Kidney (tissue), 14 donors: ENCODE measurements around the gene CDYL. TPM values are rescaled to one million over a fixed set of nuclear protein-coding genes. Genes with fewer than 3 reads are reported as not detected.

ENCODE experiments used
- DNase-seq, 5 donors: peaks; one replicate each; pipeline ENCODE4 v3.0.0-alpha.2; 2013 to 2020
- FAIRE-seq: peaks from 2 replicates; lab custom pipeline; 2012; peaks lifted over from hg19 to GRCh38; lab: Jason Lieb, UNC
- H3K27ac ChIP-seq, 2 donors: one replicate each; pipeline ENCODE4 v1.7.0; 2013; ENCODE audit warnings: low read depth in 2 of 2, low read length in 2 of 2, inconsistent platforms in 1 of 2
- H3K27me3 ChIP-seq: one replicate; pipeline ENCODE4 v1.7.1; 2013; ENCODE audit warnings: low read length, inconsistent platforms; ENCODE audit not compliant: control insufficient read depth, insufficient read depth
- H3K36me3 ChIP-seq, 3 donors: one replicate each; pipeline versions ENCODE4 v1.7.0 to v1.7.1; 2013; ENCODE audit warnings: low read length in 3 of 3, control low read depth in 1 of 3, inconsistent platforms in 1 of 3; ENCODE audit not compliant: insufficient read depth in 3 of 3, control insufficient read depth in 2 of 3
- H3K4me1 ChIP-seq, 3 donors: one replicate each; pipeline versions ENCODE4 v1.7.0 to v1.7.1; 2013; ENCODE audit warnings: low read length in 3 of 3, inconsistent platforms in 1 of 3, low read depth in 1 of 3; ENCODE audit not compliant: control insufficient read depth in 2 of 3, insufficient read depth in 2 of 3
- H3K4me3 ChIP-seq, 3 donors: one replicate each; pipeline versions ENCODE4 v1.7.0 to v1.8.1; 2013; ENCODE audit warnings: low read length in 3 of 3, control low read depth in 1 of 3, inconsistent platforms in 1 of 3
- H3K9ac ChIP-seq, 3 donors: one replicate each; pipeline versions ENCODE4 v1.7.0 to v1.7.1; 2013; ENCODE audit warnings: low read length in 3 of 3, control low read depth in 1 of 3, inconsistent platforms in 1 of 3
- H3K9me3 ChIP-seq, 3 donors: one replicate each; pipeline versions ENCODE4 v1.7.0 to v1.7.1; 2013; ENCODE audit warnings: low read length in 3 of 3, control low read depth in 1 of 3, inconsistent platforms in 1 of 3; ENCODE audit not compliant: control insufficient read depth in 2 of 3, insufficient read depth in 1 of 3
- CTCF ChIP-seq: IDR thresholded peaks from 3 replicates; pipeline ENCODE4 v1.5.1; 2012; ENCODE audit warnings: mild to moderate bottlenecking, moderate library complexity, borderline replicate concordance; ENCODE audit not compliant: insufficient read depth; ENCODE audit errors: extremely low read depth
- intact Hi-C: fragments of 100-400 bp; cut with DNase I; formaldehyde crosslinking; loops from one replicate; pipeline ENCODE4 v1.11.1; 2022
- polyA plus RNA-seq: library from polyadenylated mRNA; stranded (reverse); fragments of 350-450 nt; fragmentation: Illumina TruSeq; extraction: RNeasy Lipid Tissue Mini Kit (QIAGEN cat#74804); gene quantifications from one replicate; pipeline ENCODE4 v1.2.3, GENCODE V29; 2014; ENCODE audit warnings: low read depth, low replicate concordance; ENCODE audit not compliant: insufficient read depth
- total RNA-seq: library from RNA; stranded (reverse); fragmentation: NEBNext Ultra II Directional; extraction: Animal tissue kit (Norgen Biotek cat#: 25700); gene quantifications from one replicate; pipeline ENCODE4 v1.2.1, GENCODE V29; 2021
- donor health status: control.
- donor health status: control.
- donor health status: control.
- donor health status: control.
- donor health status: control.
- donor health status: DM: yes; HTN: yes; CAD: no.
- donor health status: Normal renal cell carcinoma (clear cell type).

The CDYL gene
- total and polyA plus RNA-seq, 2 donors from 2014 or later, result 7.4 to 46.8 TPM

- H3K4me1 ChIP-seq, result peaks cover 0 to 7% (median 7%) of the 10 kb centered on the region in 3 donors
- no peak for FAIRE-seq
- H3K9me3 ChIP-seq, result no peaks in the 10 kb centered on the region
- no peak overlapping the region for H3K4me3 ChIP-seq
- H3K27me3 ChIP-seq, result no peaks in the 10 kb centered on the region
- intact Hi-C loops, result no loop called here
- H3K36me3 ChIP-seq, result no peaks in the 10 kb centered on the region
- peak in 3 of 5 donors; percentile 24 to 52 (median 31) for DNase-seq
- no peak overlapping the region for H3K9ac ChIP-seq
- TF ChIP-seq CTCF, result no peak
- no peak overlapping the region for H3K27ac ChIP-seq
Observed at GRCh38 chr6:4788953-4789584, 12.9 kb downstream of the CDYL start.

- intact Hi-C loops, result no loop called here
- no peak overlapping the region for H3K9ac ChIP-seq
- no peaks in the 10 kb centered on the region for H3K9me3 ChIP-seq
- no peak overlapping the region for H3K27ac ChIP-seq
- no peak overlapping the region for H3K4me3 ChIP-seq
- no peaks in the 10 kb centered on the region for H3K27me3 ChIP-seq
- DNase-seq, result no peak
- H3K4me1 ChIP-seq, result peaks cover 0 to 7% (median 7%) of the 10 kb centered on the region in 3 donors
- FAIRE-seq, result no peak
- no peak for TF ChIP-seq CTCF
- H3K36me3 ChIP-seq, result no peaks in the 10 kb centered on the region
Observed at GRCh38 chr6:4790158-4790899, 14.1 kb downstream of the CDYL start.

GRCh38 chr6:4794140-4794707 is 18.0 kb downstream of the CDYL start:
- no peaks in the 10 kb centered on the region for H3K27me3 ChIP-seq
- H3K27ac ChIP-seq, result no peak overlapping the region
- intact Hi-C loops, result no loop called here
- TF ChIP-seq CTCF, result no peak
- DNase-seq, result no peak
- no peak overlapping the region for H3K4me3 ChIP-seq
- peaks cover 0 to 3% (median 0%) of the 10 kb centered on the region in 3 donors for H3K9me3 ChIP-seq
- no peaks in the 10 kb centered on the region for H3K36me3 ChIP-seq
- FAIRE-seq, result no peak
- H3K4me1 ChIP-seq, result peaks cover 0 to 3% (median 1%) of the 10 kb centered on the region in 3 donors
- H3K9ac ChIP-seq, result no peak overlapping the region
